Central memory CD8-positive, alpha-beta T cell (primary cell): Measurements from ENCODE around the gene POP7.
A peak's percentile ranks its signal among the peaks of the same experiment; 100 is the strongest.

Experiments used
- ATAC-seq: fragments of 150-1000 bp; cut with Tn5 transposase; replicated peaks from 2 replicates; pipeline ENCODE4 v1.10.0; 2022; ENCODE audit warnings: mild to moderate bottlenecking, moderate FRiP score, moderate number of reproducible peaks; ENCODE audit not compliant: poor library complexity, severe bottlenecking; ENCODE audit errors: extremely low read depth
- DNase-seq, 2 donors: peaks; one replicate each; pipeline ENCODE4 v3.0.0; 2021; ENCODE audit warnings: low spot score in 2 of 2
- H3K27ac Mint-ChIP-seq: one replicate; pipeline ENCODE4 v1.8.0; 2022; ENCODE audit warnings: low read depth, mild to moderate bottlenecking, moderate library complexity, mixed read lengths
- H3K27me3 Mint-ChIP-seq: one replicate; pipeline ENCODE4 v1.8.0; 2022; ENCODE audit warnings: mixed read lengths
- H3K36me3 Mint-ChIP-seq: one replicate; pipeline ENCODE4 v1.8.0; 2022; ENCODE audit warnings: mild to moderate bottlenecking, moderate library complexity, mixed read lengths; ENCODE audit not compliant: insufficient read depth
- H3K4me1 Mint-ChIP-seq: one replicate; pipeline ENCODE4 v1.8.0; 2022; ENCODE audit warnings: mixed read lengths
- H3K4me3 Mint-ChIP-seq: one replicate; pipeline ENCODE4 v1.8.0; 2022; ENCODE audit warnings: mild to moderate bottlenecking, moderate library complexity, mixed read lengths
- H3K9me3 Mint-ChIP-seq: one replicate; pipeline ENCODE4 v1.8.0; 2022; ENCODE audit warnings: mixed read lengths

POP7 gene

GRCh38 chr7:100682228-100682741 lies 23.6 kb upstream of the POP7 start:
- Mint-ChIP-seq H3K36me3 (peaks cover 26% of the 10 kb centered on the region), H3K27ac (no peak overlapping the region), H3K9me3 (no peaks in the 10 kb centered on the region), H3K4me1 (peaks cover 12% of the 10 kb centered on the region), H3K4me3 (no peak overlapping the region), H3K27me3 (no peaks in the 10 kb centered on the region)
- DNase-seq (no peak), ATAC-seq (peak; percentile 16)

DNA sequence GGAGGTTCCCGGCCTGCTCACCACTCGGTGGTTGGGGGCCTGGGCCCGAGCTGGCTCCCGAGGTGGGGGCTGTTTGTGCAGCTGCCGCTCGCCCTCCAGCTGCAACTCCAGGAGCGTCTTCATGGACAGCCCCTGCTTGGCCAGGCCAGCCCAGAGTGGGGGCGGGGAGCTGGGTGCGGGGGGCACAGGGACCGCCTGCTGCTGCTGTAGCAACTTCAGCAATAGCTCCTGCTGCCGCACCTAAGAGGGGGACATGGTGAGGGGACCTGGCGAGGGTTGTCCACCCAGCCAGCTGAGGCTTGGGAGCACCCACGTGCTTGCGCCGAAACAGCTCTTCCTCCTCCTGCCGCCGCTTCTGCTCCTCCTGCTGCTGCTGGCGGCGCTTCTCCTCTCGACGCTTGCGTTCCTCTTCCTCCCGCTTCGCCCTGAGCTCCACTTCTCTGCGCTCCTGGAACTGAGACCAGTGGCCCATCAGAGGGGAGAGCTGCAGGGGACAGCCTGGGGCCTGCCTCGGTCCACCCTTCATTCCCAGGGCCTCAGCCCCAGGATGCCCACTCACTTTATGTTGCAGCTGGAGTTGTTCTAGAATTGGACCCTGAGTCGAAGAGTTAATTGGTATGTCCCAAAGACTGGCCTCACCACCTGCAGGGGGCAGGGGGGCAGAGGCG lies 22.8 kb upstream of the POP7 start:
- no peaks in the 10 kb centered on the region for H3K9me3 Mint-ChIP-seq
- peaks cover 26% of the 10 kb centered on the region for H3K36me3 Mint-ChIP-seq
- ATAC-seq: no peak
- no peak overlapping the region for H3K27ac Mint-ChIP-seq
- no peak for DNase-seq
- no peak overlapping the region for H3K4me3 Mint-ChIP-seq
- no peaks in the 10 kb centered on the region for H3K27me3 Mint-ChIP-seq
- H3K4me1 Mint-ChIP-seq: peaks cover 12% of the 10 kb centered on the region

DNA sequence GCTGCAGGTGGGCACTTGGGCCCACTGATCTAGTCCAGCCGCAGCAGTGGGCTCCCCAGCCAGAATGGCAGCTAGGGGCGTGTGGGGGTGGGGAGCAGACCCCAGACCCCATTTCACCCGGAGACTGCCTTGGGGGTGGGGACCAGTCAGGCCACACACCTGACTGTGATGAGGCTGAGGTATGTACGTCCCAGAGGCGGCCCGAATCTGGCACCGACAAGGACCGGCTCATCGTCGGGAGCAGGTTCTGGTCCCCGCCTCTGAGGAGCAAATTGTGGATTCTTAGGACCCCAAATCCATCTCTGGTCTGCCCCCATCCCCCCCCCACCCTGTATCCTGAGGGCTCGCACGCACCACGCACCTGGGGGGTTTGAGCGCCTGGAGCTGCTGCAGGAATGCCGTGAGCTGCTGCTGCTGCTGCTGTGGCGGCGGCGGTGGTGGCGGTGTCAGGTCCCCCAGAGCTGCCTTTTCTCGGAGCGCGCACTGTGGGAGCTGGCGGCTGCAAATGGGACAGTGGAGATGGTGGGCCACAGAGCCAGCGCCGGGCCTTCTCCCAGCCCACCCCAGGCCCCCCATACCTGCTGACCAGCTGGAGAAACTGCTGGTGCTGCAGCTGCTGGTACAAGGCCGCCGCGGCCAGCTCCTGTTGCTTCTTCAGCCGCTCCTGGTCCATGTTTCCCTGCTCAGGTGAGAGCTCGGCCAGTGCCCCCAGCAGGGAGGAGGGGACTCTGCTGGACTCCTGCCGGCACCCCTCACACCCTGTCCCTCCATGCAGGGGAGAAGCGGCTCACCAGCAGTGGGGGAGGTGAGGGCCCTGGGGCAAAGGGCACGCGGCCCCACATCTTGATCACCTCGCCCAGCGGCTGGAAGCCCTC lies 22.0 kb upstream of the POP7 start:
- ATAC-seq: no peak
- Mint-ChIP-seq H3K36me3 (peaks cover 21% of the 10 kb centered on the region), H3K27ac (no peak overlapping the region), H3K27me3 (no peaks in the 10 kb centered on the region), H3K4me1 (peaks cover 17% of the 10 kb centered on the region), H3K4me3 (no peak overlapping the region), H3K9me3 (no peaks in the 10 kb centered on the region)
- no peak for DNase-seq

DNA sequence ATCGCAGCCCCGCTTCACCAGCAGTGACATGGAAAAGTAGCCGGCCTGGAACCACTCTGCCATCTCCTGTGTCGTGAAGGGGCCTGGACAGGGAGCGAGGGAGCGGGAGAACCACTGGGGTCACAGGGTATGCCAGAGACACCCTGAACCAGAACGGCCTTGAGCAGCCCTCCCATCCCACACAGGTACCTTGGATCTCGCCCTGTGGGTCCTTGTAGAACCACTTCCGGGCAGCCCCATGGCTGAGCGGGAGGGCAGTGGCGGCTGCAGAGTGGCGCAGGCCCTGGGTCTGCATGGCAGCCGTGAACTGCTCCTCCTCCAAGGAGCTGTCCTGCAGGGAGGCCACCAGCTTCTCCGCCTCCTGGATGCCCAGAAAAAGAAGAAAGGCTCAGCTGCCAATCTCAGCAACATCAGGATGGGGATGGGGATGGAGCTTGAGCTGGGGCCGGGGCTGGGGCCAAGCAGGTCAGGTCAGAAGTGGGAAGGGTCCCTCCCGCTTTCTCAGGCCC lies 21.3 kb upstream of the POP7 start:
- Mint-ChIP-seq H3K4me3 (no peak overlapping the region), H3K27ac (no peak overlapping the region), H3K36me3 (peaks cover 19% of the 10 kb centered on the region), H3K9me3 (no peaks in the 10 kb centered on the region), H3K4me1 (peaks cover 16% of the 10 kb centered on the region), H3K27me3 (no peaks in the 10 kb centered on the region)
- DNase-seq: no peak
- ATAC-seq: no peak

GRCh38 chr7:100685049-100685605 lies 20.8 kb upstream of the POP7 start:
- Mint-ChIP-seq H3K4me1 (peaks cover 13% of the 10 kb centered on the region), H3K27me3 (no peaks in the 10 kb centered on the region), H3K27ac (no peak overlapping the region), H3K36me3 (peaks cover 15% of the 10 kb centered on the region), H3K4me3 (no peak overlapping the region), H3K9me3 (no peaks in the 10 kb centered on the region)
- DNase-seq: no peak
- no peak for ATAC-seq

DNA sequence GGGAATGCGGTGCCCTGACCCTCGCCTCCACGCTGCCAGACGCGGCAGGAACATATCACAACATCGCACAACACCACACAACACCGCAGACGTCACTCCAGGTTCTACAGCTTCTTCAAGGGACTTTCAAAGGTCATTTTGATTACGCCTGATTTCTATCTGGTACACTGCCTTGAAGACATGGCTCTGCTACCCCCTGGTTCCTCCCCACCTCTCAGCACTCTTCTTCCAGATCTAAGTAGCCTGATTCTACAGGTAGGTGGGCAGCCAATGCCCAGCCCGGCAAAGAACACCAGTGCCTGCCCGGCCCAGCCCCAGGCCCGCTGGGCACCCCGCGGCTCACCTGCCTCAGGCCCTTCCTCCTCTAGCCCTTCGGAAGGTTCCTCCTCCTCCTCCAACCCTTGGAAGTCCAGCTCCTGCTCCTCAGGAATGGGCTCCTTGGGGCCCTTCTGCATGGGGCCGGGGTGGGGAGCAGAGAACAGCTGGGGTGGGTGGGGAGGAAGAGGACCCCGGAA lies 20.2 kb upstream of the POP7 start:
- peaks cover 9% of the 10 kb centered on the region for H3K36me3 Mint-ChIP-seq
- no peak overlapping the region for H3K4me3 Mint-ChIP-seq
- ATAC-seq (no peak), DNase-seq (no peak)
- peaks cover 10% of the 10 kb centered on the region for H3K4me1 Mint-ChIP-seq
- H3K27me3 Mint-ChIP-seq: no peaks in the 10 kb centered on the region
- no peak overlapping the region for H3K27ac Mint-ChIP-seq
- H3K9me3 Mint-ChIP-seq: no peaks in the 10 kb centered on the region

- no peaks in the 10 kb centered on the region for H3K9me3 Mint-ChIP-seq
- ATAC-seq (no peak), DNase-seq (no peak)
- no peaks in the 10 kb centered on the region for H3K27me3 Mint-ChIP-seq
- H3K27ac Mint-ChIP-seq: peak overlapping the region; percentile 65
- peaks cover 10% of the 10 kb centered on the region for H3K4me1 Mint-ChIP-seq
- no peak overlapping the region for H3K4me3 Mint-ChIP-seq
- H3K36me3 Mint-ChIP-seq: peaks cover 9% of the 10 kb centered on the region
Observed at GRCh38 chr7:100686201-100686821, 19.6 kb upstream of the POP7 start.

- DNase-seq (no peak), ATAC-seq (no peak)
- no peaks in the 10 kb centered on the region for H3K9me3 Mint-ChIP-seq
- peaks cover 14% of the 10 kb centered on the region for H3K4me1 Mint-ChIP-seq
- H3K27ac Mint-ChIP-seq: peak overlapping the region; percentile 65
- peaks cover 9% of the 10 kb centered on the region for H3K36me3 Mint-ChIP-seq
- no peaks in the 10 kb centered on the region for H3K27me3 Mint-ChIP-seq
- H3K4me3 Mint-ChIP-seq: no peak overlapping the region
Observed at GRCh38 chr7:100686822-100687211, 19.1 kb upstream of the POP7 start.

DNA sequence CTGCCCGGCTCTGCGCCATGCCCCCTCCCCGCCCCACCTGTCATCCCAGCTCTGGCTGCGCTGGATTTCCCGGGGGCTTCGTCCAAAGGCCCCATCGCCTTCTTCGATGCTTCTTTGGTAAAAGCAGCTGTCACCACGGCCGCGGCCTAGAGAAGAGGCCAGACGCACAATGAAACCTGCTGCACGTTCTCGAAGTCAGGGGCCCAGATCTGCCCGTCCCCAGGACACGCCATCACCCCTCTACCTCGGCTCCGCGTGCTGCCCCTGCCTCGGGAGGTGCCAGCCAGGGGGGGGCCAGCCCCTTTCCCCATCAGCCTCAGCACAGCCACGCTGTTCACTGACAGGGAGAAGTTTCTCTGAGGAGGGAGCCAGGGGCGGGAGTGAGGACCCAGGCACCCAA lies 18.7 kb upstream of the POP7 start:
- no peak overlapping the region for H3K4me3 Mint-ChIP-seq
- no peaks in the 10 kb centered on the region for H3K27me3 Mint-ChIP-seq
- peaks cover 9% of the 10 kb centered on the region for H3K36me3 Mint-ChIP-seq
- DNase-seq (no peak), ATAC-seq (no peak)
- H3K27ac Mint-ChIP-seq: no peak overlapping the region
- no peaks in the 10 kb centered on the region for H3K9me3 Mint-ChIP-seq
- H3K4me1 Mint-ChIP-seq: peaks cover 19% of the 10 kb centered on the region

- Mint-ChIP-seq H3K9me3 (no peaks in the 10 kb centered on the region), H3K4me1 (peaks cover 24% of the 10 kb centered on the region), H3K4me3 (no peak overlapping the region), H3K27ac (no peak overlapping the region), H3K36me3 (peaks cover 9% of the 10 kb centered on the region), H3K27me3 (no peaks in the 10 kb centered on the region)
- DNase-seq: no peak
- no peak for ATAC-seq
Observed at GRCh38 chr7:100687751-100688300, 18.1 kb upstream of the POP7 start.

GRCh38 chr7:100688326-100688860 lies 17.5 kb upstream of the POP7 start:
- no peak for DNase-seq
- Mint-ChIP-seq H3K9me3 (no peaks in the 10 kb centered on the region), H3K36me3 (peaks cover 13% of the 10 kb centered on the region), H3K4me1 (peaks cover 30% of the 10 kb centered on the region), H3K27me3 (no peaks in the 10 kb centered on the region), H3K4me3 (no peak overlapping the region), H3K27ac (no peak overlapping the region)
- ATAC-seq: no peak
